HG02884 (cell line): Measurements from ENCODE around the gene PNLIPRP2.

Source experiments
- ATAC-seq: cut with Tn5 transposase; IDR thresholded peaks from one replicate; pipeline ENCODE4 v1.9.1; 2021; ENCODE audit warnings: mild to moderate bottlenecking, moderate library complexity; ENCODE audit not compliant: unreplicated experiment

Gene PNLIPRP2

GRCh38 chr10:116654816-116655215, 34.1 kb downstream of the PNLIPRP2 start:
- ATAC-seq, result no peak

DNA sequence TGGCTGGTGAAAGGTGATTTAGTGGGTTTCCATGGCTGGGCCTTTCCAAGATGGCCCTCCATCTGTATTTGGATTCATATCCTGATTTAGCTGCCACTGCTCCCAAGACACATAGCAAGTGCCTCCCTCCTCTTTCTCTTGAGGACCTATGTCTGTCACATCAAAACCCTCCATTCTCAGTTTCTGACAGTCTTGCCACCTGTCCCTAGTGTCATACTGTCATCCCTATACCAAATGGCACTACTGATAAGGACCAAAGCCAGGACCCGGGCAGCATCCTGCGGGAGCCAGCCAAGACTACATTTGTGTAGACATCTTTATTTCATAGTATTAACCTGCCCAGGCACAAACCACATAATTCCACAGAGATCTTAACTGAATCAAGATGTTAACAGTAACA, 34.8 kb downstream of the PNLIPRP2 start:
- no peak for ATAC-seq

- ATAC-seq, result no peak
These were observed 35.3 kb downstream of the PNLIPRP2 start for GRCh38 chr10:116656044-116656443.

GRCh38 chr10:116657863-116658551, 37.3 kb downstream of the PNLIPRP2 start:
- no peak for ATAC-seq

- no peak for ATAC-seq
These were observed 38.4 kb downstream of the PNLIPRP2 start for GRCh38 chr10:116659049-116659670.

- ATAC-seq, result no peak
These were observed 40.1 kb downstream of the PNLIPRP2 start for GRCh38 chr10:116660860-116661259.

DNA sequence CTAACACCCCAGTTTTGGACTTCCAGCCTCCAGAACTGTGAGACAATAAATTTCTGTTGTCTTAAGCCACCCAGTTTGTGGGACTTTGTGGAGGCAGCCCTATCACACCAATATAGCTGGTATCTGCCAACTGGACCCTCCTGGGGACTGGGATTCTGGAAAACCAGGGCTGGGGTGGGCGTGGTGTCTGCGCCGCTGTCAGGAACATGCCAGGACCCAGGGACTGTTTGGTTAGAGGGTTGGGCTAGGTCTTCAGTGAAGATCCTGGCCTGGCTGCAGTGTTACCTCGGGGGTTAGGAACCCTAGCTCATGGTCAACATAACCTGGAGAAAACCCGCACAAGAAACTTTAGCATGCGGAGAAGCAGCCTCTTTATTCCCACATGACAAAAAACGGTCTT, 42.6 kb downstream of the PNLIPRP2 start:
- no peak for ATAC-seq

GRCh38 chr10:116664631-116665030, 43.9 kb downstream of the PNLIPRP2 start:
- no peak for ATAC-seq

DNA sequence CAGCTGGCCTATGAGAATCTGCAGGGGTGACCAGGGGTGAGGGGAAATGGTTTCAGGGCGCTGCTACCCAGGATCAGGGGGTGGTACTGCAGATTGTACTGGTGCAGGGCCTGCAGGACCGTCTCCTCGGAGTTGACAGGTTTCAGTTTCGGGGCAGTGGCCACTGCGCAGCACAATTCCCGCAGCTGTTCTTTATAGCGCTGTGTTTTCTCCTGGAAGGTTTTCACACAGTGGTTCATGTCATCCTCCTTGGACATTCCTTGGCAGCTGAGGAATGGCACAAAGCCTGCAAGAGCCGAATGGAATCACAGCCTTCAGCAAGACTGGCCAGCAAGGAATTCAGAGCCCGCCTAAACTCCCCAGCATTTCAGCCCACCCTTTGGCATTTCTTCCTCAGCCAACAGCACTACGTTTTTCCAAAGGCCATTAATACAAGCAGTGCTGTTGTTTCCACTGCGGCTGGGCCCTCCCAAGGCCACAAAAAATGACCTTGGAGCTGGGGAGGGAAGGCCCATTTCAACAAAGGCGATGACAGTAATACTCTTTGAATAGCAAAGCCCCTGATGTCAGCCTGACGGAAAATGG, 44.9 kb downstream of the PNLIPRP2 start:
- no peak for ATAC-seq

DNA sequence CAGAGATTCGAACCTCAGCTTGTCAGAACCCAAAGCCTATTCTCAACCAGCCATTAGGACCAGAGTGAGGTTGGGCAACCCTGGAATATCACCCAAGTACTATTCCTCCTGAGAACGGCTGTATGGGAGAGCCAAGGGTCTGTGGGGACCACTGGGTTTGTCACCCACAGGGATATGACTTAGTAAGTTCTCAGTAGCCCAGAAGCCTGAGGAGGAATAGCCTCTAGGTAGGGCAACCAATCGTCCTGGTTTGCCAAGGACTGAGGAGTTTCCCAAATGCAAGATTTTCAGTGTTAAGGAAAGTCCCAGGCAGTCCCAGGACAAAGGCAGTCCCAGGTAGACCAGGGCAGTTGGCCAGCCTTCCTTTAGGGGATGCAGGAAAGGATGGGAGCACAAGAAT, 46.7 kb downstream of the PNLIPRP2 start:
- no peak for ATAC-seq

- ATAC-seq, result no peak
These were observed 47.3 kb downstream of the PNLIPRP2 start for GRCh38 chr10:116668018-116668417.

- ATAC-seq, result no peak
These were observed 47.7 kb downstream of the PNLIPRP2 start for GRCh38 chr10:116668446-116668845.

- no peak for ATAC-seq
These were observed 48.3 kb downstream of the PNLIPRP2 start for GRCh38 chr10:116669080-116669479.

DNA sequence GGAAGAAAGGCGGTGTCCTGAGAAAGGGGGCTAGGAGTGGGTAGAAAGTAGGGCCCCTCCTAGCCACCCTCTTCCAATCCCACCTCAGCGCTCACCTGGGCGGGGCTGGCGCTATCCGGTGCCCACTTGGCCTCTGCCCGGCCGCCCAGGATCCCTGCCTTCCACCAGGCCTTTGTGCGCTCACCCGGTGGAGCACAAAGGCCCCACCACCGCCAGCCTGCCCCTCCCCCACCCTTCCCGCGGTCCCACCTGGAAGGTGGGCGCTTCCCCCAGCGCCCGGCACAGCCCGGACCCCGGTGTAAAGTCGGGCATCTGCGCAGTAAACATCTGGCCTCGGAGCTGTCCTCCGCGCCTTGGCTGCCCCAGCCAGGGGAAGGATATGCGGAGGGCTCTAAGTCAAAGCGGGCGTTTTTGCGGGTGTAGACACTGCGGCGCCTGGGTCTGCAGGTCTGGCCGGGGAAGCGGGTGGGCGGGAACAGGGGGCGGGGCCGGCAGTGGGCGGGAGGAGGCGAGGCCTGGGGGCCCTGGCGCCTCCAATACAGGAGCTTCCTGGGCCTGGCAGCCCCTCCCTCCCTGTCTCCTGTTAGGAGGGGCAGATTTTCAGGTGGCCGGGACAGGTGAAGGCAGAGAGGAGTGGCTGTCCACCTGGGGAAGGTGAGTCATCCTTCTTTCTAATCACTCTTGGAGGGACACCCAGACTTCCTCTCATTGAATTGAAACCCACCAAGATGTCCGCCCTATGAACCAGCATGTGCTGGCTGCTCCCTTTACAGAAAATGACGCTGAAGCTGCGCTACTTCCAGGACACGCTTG, 49.3 kb downstream of the PNLIPRP2 start:
- ATAC-seq, result no peak

GRCh38 chr10:116670706-116671105, 50.0 kb downstream of the PNLIPRP2 start:
- no peak for ATAC-seq

GRCh38 chr10:116671274-116671926, 50.6 kb downstream of the PNLIPRP2 start:
- no peak for ATAC-seq

DNA sequence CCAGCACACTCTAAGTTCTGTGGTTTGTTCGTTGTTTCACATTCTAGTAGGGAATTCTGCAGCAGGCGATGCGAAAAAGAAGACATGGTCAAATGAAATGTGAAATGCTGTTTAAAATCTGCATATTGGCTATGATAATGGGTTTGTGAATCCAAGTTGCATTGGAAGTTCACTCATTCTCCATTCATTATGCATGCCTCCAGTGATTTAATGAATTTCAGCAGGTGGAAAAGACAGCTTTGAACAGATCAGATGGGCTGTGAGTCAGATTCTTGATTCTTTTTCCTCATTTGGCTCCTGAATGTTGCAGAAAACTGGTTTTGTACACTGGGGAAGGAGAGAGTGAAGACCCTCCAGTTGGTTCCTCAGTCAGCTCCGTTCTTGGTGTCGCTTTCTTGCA, 52.1 kb downstream of the PNLIPRP2 start:
- no peak for ATAC-seq

- no peak for ATAC-seq
These were observed 53.1 kb downstream of the PNLIPRP2 start for GRCh38 chr10:116673866-116674265.

GRCh38 chr10:116674901-116675423, 54.2 kb downstream of the PNLIPRP2 start:
- ATAC-seq, result no peak

DNA sequence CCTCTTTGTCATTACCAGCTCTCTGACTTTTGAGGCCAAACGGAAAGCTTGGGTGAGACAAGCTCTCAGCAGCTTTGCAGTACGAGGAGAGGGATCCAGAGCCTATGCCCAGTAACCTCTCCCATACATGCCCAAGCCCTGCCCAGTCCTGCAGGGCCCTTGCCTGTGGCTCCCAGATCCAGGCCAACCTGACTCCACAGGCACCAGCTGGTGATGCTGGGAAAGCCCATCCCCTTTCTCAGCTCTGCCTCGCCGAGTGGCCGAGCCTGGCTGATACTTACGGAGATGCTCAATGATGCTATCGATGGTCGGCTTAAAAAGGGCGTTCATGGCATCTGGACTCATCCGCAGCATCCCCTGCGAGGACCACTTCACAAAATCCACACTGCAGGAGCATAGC, 55.4 kb downstream of the PNLIPRP2 start:
- ATAC-seq, result no peak

- no peak for ATAC-seq
These were observed 55.9 kb downstream of the PNLIPRP2 start for GRCh38 chr10:116676633-116677032.
